HG03064 (cell line): Measurements from ENCODE around the gene APOBEC4.
"Not testable (repeated sequence)": the region's sequence is repeated elsewhere in the genome, so short reads cannot be mapped to it uniquely, and the experiment has no call there.

ENCODE experiments used
- ATAC-seq: cut with Tn5 transposase; IDR thresholded peaks from one replicate; pipeline ENCODE4 v1.9.1; 2021; ENCODE audit warnings: low read depth; ENCODE audit not compliant: unreplicated experiment

Gene APOBEC4

GRCh38 chr1:183652547-183653461 lies at the start of gene APOBEC4:
TSS of gene APOBEC4 (minus strand) at chr1:183653316. CDS start at chr1:183648781, 4,535 bp downstream.
- ATAC-seq: no peak

- ATAC-seq: no peak
Observed at GRCh38 chr1:183702813-183703198, 49.7 kb upstream of the APOBEC4 start.

GRCh38 chr1:183702087-183702812 lies 49.1 kb upstream of the APOBEC4 start:
- ATAC-seq: no peak

GRCh38 chr1:183699616-183700160 lies 46.6 kb upstream of the APOBEC4 start:
- ATAC-seq: no peak

- no peak for ATAC-seq
Observed at GRCh38 chr1:183697814-183698590, 44.9 kb upstream of the APOBEC4 start.

- no peak for ATAC-seq
Observed at GRCh38 chr1:183696981-183697380, 43.9 kb upstream of the APOBEC4 start.

GRCh38 chr1:183694755-183695154 lies 41.6 kb upstream of the APOBEC4 start:
- no peak for ATAC-seq

- ATAC-seq: no peak
Observed at GRCh38 chr1:183694066-183694465, 41.0 kb upstream of the APOBEC4 start.

- ATAC-seq: no peak
Observed at GRCh38 chr1:183693521-183693920, 40.4 kb upstream of the APOBEC4 start.

GRCh38 chr1:183689762-183690204 lies 36.7 kb upstream of the APOBEC4 start:
- no peak for ATAC-seq

GRCh38 chr1:183688341-183689060 lies 35.4 kb upstream of the APOBEC4 start:
- ATAC-seq: no peak

GRCh38 chr1:183687546-183688304 lies 34.6 kb upstream of the APOBEC4 start:
- no peak for ATAC-seq

GRCh38 chr1:183686229-183686628 lies 33.1 kb upstream of the APOBEC4 start:
- no peak for ATAC-seq

GRCh38 chr1:183685112-183685713 lies 32.1 kb upstream of the APOBEC4 start:
- ATAC-seq: no peak

GRCh38 chr1:183679363-183679762 lies 26.2 kb upstream of the APOBEC4 start:
- not testable (repeated sequence) for ATAC-seq

GRCh38 chr1:183678819-183679218 lies 25.7 kb upstream of the APOBEC4 start:
- ATAC-seq: no peak

GRCh38 chr1:183676586-183677189 lies 23.6 kb upstream of the APOBEC4 start:
- no peak for ATAC-seq

GRCh38 chr1:183675883-183676585 lies 22.9 kb upstream of the APOBEC4 start:
- no peak for ATAC-seq
